ENCODE measurements around the gene CLMN. TPM values are rescaled to one million over a fixed set of nuclear protein-coding genes. Genes with fewer than 3 reads are reported as not detected.
A peak's percentile ranks its signal among the peaks of the same experiment; 100 is the strongest.

Gene CLMN
- total RNA-seq, 3 donors from 2014 or later (not counting 1 experiment from before 2014, with no cell fraction given): 0.80 to 2.0 (median 1.8) TPM

DNA sequence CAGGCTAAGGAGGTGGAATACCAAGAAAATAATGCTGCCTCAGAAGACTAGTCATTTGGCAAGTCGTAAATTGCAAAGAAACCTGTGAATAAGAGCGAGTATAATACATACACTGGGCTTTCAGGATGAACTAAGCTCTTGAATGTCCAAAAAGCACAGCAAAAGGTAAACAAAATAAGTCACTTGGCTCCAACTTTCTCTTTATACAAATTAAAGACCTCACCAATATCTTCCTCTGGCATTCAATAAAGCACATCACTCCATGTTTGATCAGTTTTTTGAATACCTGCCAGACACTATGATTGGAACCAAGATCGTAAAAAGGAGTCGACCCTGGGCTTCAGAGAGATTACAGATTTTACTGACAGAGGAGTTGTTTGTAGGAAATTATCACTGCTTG lies 165.8 kb downstream of the CLMN start:
- H3K9me3 Mint-ChIP-seq: no peaks in the 10 kb centered on the region
- Histone ChIP-seq H3K27ac (ENCODE audit: low read length) (no peak overlapping the region), H3K27me3 (ENCODE audit: control insufficient read depth, insufficient read depth, low read length) (no peaks in the 10 kb centered on the region), H3K4me1 (ENCODE audit: control insufficient read depth, insufficient read depth, low read length) (peaks cover 14% of the 10 kb centered on the region), H3K4me3 (ENCODE audit: low read length) (no peak overlapping the region), H3K36me3 (ENCODE audit: control insufficient read depth, insufficient read depth, low read length) (no peaks in the 10 kb centered on the region), H3K9me3 (ENCODE audit: control insufficient read depth, insufficient read depth, low read length) (no peaks in the 10 kb centered on the region)
- no peak for ATAC-seq
- intact Hi-C loops (cut with micrococcal nuclease): no loop called here
- peaks cover 65 to 73% of the 10 kb centered on the region in 2 donors for H3K4me1 Mint-ChIP-seq
- TF ChIP-seq, protein P1, sequence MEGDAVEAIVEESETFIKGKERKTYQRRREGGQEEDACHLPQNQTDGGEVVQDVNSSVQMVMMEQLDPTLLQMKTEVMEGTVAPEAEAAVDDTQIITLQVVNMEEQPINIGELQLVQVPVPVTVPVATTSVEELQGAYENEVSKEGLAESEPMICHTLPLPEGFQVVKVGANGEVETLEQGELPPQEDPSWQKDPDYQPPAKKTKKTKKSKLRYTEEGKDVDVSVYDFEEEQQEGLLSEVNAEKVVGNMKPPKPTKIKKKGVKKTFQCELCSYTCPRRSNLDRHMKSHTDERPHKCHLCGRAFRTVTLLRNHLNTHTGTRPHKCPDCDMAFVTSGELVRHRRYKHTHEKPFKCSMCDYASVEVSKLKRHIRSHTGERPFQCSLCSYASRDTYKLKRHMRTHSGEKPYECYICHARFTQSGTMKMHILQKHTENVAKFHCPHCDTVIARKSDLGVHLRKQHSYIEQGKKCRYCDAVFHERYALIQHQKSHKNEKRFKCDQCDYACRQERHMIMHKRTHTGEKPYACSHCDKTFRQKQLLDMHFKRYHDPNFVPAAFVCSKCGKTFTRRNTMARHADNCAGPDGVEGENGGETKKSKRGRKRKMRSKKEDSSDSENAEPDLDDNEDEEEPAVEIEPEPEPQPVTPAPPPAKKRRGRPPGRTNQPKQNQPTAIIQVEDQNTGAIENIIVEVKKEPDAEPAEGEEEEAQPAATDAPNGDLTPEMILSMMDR (IDR thresholded peaks at IDR 0.05): no peak
- no peak for DNase-seq
- H3K4me3 Mint-ChIP-seq: no peak overlapping the region
- H3K36me3 Mint-ChIP-seq: no peaks in the 10 kb centered on the region
- H3K27me3 Mint-ChIP-seq (ENCODE audit: low read depth in 2 of 2): no peaks in the 10 kb centered on the region
- 86% methylated on average over 4 of the region's 4 CpGs for WGBS (ENCODE audit: insufficient coverage)
- H3K27ac Mint-ChIP-seq: peak overlapping the region in 1 of 2 donors; percentile 17

DNA sequence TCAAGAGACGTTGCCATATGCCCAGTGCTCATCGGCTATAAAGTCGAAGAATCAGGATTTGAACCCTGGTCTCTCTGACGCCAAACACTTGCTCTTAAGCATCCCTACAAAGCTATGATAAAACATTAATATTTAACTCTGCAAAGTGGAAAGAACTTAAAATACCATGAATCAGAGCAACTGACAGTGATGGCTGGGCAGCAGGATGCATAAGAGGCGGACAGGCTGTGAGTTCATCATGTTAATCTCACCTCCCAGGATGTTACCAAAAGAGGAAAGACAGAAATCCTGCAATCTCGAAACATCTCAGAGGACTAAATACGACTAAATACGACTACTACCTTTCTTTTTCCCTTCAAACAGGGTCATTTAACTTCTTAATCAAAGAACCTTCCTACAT lies 168.1 kb downstream of the CLMN start:
- H3K4me1 Mint-ChIP-seq: peaks cover 79 to 88% of the 10 kb centered on the region in 2 donors
- Histone ChIP-seq H3K27ac (ENCODE audit: low read length) (no peak overlapping the region), H3K4me1 (ENCODE audit: control insufficient read depth, insufficient read depth, low read length) (peaks cover 4% of the 10 kb centered on the region), H3K36me3 (ENCODE audit: control insufficient read depth, insufficient read depth, low read length) (no peaks in the 10 kb centered on the region), H3K4me3 (ENCODE audit: low read length) (no peak overlapping the region), H3K9me3 (ENCODE audit: control insufficient read depth, insufficient read depth, low read length) (no peaks in the 10 kb centered on the region), H3K27me3 (ENCODE audit: control insufficient read depth, insufficient read depth, low read length) (no peaks in the 10 kb centered on the region)
- H3K27ac Mint-ChIP-seq: no peak overlapping the region
- WGBS (ENCODE audit: insufficient coverage): 90% methylated on average over 8 of the region's 8 CpGs
- H3K27me3 Mint-ChIP-seq (ENCODE audit: low read depth in 2 of 2): no peaks in the 10 kb centered on the region
- no peaks in the 10 kb centered on the region for H3K36me3 Mint-ChIP-seq
- ATAC-seq (no peak), DNase-seq (no peak)
- no peaks in the 10 kb centered on the region for H3K9me3 Mint-ChIP-seq
- TF ChIP-seq, protein P1 (IDR thresholded peaks at IDR 0.05): no peak
- intact Hi-C loops (cut with micrococcal nuclease): no loop called here
- H3K4me3 Mint-ChIP-seq: no peak overlapping the region

DNA sequence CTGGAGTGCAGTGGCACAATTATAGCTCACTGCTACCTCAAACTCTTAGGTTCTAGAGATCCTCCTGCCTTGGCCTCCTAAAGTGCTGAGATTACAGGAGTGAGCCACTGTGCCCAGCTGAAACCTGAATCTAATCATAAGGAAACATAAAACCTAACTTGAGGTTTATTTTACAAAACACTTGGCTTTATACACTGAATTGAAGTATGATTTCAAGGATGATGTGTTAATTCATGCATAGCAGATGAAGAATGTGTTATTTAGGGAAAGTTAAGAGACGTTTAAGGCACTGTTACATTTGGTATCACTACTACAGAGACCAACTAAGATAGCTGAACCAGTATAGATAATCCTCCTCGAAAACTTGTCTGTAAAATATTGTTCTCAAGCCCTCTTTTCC lies 168.8 kb downstream of the CLMN start:
- Mint-ChIP-seq H3K4me3 (no peak overlapping the region), H3K4me1 (peaks cover 77 to 89% of the 10 kb centered on the region in 2 donors)
- WGBS (ENCODE audit: insufficient coverage): 80% methylated on average over 2 of the region's 2 CpGs

DNA sequence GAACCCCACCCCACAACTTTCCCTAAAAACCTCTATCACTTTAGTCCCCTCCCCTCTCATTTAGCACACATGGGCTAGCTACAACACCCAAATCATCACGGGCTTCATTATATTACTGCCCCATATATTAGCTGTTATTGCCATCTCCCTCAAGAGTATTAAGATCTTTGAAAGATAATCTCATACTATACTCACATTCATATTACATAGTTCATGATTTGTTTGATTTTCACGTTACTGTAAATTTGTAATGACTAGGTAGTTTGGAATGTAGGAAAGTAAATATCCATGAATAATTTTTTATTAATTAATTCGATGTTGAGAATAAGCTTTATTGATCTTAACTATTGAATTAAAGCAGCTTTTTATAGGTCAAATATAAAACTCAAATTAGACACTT lies 170.3 kb downstream of the CLMN start:
- peaks cover 5% of the 10 kb centered on the region in 2 donors for H3K9me3 Mint-ChIP-seq
- TF ChIP-seq, protein P1 (IDR thresholded peaks at IDR 0.05): no peak
- no peak overlapping the region for H3K27ac ChIP-seq (ENCODE audit: low read length)
- no peaks in the 10 kb centered on the region for H3K36me3 ChIP-seq (ENCODE audit: control insufficient read depth, insufficient read depth, low read length)
- H3K27me3 ChIP-seq (ENCODE audit: control insufficient read depth, insufficient read depth, low read length): no peaks in the 10 kb centered on the region
- H3K4me3 Mint-ChIP-seq: no peak overlapping the region
- H3K4me3 ChIP-seq (ENCODE audit: low read length): no peak overlapping the region
- H3K27ac Mint-ChIP-seq: peak overlapping the region in 1 of 2 donors; percentile 23
- peaks cover 72 to 77% of the 10 kb centered on the region in 2 donors for H3K4me1 Mint-ChIP-seq
- intact Hi-C loops (cut with micrococcal nuclease): no loop called here
- no peak for ATAC-seq
- peaks cover 10% of the 10 kb centered on the region for H3K36me3 Mint-ChIP-seq
- H3K27me3 Mint-ChIP-seq (ENCODE audit: low read depth in 2 of 2): no peaks in the 10 kb centered on the region
- no peak for DNase-seq
- H3K9me3 ChIP-seq (ENCODE audit: control insufficient read depth, insufficient read depth, low read length): peaks cover 3% of the 10 kb centered on the region
- WGBS (ENCODE audit: insufficient coverage): 88% methylated on average over 1 of the region's 3 CpGs
- no peaks in the 10 kb centered on the region for H3K4me1 ChIP-seq (ENCODE audit: control insufficient read depth, insufficient read depth, low read length)

More for the DNA sequence above, 168.8 kb downstream of the CLMN start:
- no peak for ATAC-seq
- intact Hi-C loops (cut with micrococcal nuclease): no loop called here
- Histone ChIP-seq H3K27ac (ENCODE audit: low read length) (no peak overlapping the region), H3K4me1 (ENCODE audit: control insufficient read depth, insufficient read depth, low read length) (no peaks in the 10 kb centered on the region), H3K36me3 (ENCODE audit: control insufficient read depth, insufficient read depth, low read length) (no peaks in the 10 kb centered on the region), H3K27me3 (ENCODE audit: control insufficient read depth, insufficient read depth, low read length) (no peaks in the 10 kb centered on the region), H3K4me3 (ENCODE audit: low read length) (no peak overlapping the region), H3K9me3 (ENCODE audit: control insufficient read depth, insufficient read depth, low read length) (peaks cover 2% of the 10 kb centered on the region)
- DNase-seq: no peak
- H3K27me3 Mint-ChIP-seq (ENCODE audit: low read depth in 2 of 2): no peaks in the 10 kb centered on the region
- H3K36me3 Mint-ChIP-seq: no peaks in the 10 kb centered on the region
- no peak overlapping the region for H3K27ac Mint-ChIP-seq
- no peaks in the 10 kb centered on the region for H3K9me3 Mint-ChIP-seq
- TF ChIP-seq, protein P1 (IDR thresholded peaks at IDR 0.05): no peak

Data from natural killer cell (primary cell).